WI38 (cell line): Measurements from ENCODE around the gene ZMIZ1.

ENCODE experiments used
- H3K4me3 ChIP-seq: 2 replicates; pipeline ENCODE4 v1.5.1; 2011; ENCODE audit warnings: low read depth, mild to moderate bottlenecking, control low read depth, low read length
- TF ChIP-seq, protein P1 (sequence below): IDR thresholded peaks from 2 replicates; pipeline ENCODE4 v1.5.1; 2012; ENCODE audit warnings: low read depth, mild to moderate bottlenecking, control low read depth, low read length

The ZMIZ1 gene, protein sequence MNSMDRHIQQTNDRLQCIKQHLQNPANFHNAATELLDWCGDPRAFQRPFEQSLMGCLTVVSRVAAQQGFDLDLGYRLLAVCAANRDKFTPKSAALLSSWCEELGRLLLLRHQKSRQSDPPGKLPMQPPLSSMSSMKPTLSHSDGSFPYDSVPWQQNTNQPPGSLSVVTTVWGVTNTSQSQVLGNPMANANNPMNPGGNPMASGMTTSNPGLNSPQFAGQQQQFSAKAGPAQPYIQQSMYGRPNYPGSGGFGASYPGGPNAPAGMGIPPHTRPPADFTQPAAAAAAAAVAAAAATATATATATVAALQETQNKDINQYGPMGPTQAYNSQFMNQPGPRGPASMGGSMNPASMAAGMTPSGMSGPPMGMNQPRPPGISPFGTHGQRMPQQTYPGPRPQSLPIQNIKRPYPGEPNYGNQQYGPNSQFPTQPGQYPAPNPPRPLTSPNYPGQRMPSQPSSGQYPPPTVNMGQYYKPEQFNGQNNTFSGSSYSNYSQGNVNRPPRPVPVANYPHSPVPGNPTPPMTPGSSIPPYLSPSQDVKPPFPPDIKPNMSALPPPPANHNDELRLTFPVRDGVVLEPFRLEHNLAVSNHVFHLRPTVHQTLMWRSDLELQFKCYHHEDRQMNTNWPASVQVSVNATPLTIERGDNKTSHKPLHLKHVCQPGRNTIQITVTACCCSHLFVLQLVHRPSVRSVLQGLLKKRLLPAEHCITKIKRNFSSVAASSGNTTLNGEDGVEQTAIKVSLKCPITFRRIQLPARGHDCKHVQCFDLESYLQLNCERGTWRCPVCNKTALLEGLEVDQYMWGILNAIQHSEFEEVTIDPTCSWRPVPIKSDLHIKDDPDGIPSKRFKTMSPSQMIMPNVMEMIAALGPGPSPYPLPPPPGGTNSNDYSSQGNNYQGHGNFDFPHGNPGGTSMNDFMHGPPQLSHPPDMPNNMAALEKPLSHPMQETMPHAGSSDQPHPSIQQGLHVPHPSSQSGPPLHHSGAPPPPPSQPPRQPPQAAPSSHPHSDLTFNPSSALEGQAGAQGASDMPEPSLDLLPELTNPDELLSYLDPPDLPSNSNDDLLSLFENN

DNA sequence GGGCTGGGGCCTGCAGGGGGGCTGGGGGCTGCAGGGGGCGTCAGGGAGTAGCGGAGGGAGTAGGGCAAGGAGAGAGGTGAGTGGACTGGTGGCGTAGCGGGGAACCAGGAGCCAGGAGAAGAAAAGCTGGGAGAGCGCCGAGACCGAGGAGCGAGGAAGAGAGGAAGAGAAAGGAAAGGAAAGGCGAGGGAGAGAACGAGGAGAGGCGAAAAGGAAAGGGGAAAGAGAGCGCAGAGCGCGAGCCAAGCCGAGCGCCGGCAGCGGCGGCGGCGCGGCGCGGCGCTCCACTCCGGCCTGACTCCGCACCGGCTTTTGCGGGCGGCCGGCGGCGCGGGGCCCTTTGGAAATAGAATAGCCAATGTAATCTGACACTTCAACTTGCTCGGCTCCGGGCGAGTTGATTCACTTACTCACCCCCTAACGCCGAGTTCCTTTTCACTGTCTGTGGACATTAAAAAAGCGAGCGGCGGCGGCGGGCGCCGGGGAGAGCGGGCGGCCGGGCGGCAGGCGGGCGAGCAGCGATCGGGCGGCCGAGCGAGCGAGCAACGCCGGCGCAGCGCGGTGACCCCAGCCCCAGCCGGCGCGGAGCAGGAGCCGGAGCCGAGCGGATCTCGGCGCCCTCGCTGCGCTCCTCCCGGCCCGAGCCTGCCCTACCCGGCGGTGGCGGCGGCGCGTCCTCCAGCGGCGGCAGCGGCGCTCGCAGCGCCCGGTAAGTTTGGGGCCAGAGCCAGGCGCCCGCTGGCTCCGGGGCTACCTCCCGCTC is at the start of gene ZMIZ1:
Gene ZMIZ1 (plus strand): TSS at position 405 of the 763 bp plus-strand sequence. CDS start 132,667 bp downstream, outside the sequence.
- H3K4me3 ChIP-seq, result peak within 1 kb of the TSS; percentile 94
- TF ChIP-seq, protein P1, sequence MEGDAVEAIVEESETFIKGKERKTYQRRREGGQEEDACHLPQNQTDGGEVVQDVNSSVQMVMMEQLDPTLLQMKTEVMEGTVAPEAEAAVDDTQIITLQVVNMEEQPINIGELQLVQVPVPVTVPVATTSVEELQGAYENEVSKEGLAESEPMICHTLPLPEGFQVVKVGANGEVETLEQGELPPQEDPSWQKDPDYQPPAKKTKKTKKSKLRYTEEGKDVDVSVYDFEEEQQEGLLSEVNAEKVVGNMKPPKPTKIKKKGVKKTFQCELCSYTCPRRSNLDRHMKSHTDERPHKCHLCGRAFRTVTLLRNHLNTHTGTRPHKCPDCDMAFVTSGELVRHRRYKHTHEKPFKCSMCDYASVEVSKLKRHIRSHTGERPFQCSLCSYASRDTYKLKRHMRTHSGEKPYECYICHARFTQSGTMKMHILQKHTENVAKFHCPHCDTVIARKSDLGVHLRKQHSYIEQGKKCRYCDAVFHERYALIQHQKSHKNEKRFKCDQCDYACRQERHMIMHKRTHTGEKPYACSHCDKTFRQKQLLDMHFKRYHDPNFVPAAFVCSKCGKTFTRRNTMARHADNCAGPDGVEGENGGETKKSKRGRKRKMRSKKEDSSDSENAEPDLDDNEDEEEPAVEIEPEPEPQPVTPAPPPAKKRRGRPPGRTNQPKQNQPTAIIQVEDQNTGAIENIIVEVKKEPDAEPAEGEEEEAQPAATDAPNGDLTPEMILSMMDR, result 0 out of 2 replicates have a peak, but pooled peaks have one; percentile 4

DNA sequence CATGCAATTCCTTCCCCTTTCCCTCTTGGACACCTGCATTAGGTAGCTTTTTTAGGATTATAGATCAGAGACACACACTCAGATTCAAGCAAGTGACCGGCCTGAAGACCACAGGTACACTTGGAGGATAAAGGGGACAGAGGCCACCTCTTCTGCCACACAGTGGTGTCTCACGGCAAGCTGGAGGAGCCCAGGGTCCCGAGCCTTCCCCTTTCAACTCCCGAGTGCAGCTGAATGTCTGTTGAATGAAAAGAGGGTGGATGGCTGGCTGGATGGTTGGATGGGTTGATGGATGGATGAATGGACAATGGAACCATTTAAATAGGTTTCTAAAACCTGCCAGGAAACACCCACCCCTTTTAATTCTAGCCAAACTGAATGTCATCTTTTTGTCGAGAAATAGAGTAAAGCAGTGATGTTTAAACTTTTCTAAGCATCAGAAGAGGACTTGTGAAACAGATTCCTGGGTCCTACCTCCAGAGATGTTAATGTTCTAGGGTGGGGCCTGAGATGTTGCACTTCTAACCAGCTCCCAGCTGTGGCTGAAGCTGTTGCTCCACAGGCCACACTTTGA is 49.2 kb upstream of the ZMIZ1 start:
- TF ChIP-seq, protein P1, result no peak
- H3K4me3 ChIP-seq, result no peak overlapping the region

DNA sequence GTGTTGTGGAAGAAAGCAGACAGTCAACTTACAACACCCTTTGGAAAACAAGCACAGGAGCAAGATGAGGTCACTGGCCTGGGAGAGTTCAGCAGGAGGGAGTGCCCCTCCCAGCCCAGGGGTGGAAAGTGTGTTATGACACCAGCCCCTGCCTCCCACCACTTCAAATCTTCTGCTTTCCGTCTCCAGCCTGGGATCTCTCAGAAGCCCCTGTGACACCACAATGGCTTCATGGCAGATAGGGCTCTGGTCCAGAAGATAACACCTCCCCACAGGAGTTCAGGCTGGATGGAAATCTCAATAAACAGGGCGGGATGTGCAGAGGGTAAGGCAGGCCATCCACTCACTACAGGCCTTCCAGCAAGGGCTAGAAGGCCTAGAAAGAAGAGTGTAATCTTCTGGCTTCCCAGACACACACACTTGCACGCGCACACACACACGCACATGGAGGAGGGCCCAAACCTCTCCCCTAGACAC is 48.7 kb upstream of the ZMIZ1 start:
- H3K4me3 ChIP-seq, result no peak overlapping the region
- TF ChIP-seq, protein P1, result no peak

DNA sequence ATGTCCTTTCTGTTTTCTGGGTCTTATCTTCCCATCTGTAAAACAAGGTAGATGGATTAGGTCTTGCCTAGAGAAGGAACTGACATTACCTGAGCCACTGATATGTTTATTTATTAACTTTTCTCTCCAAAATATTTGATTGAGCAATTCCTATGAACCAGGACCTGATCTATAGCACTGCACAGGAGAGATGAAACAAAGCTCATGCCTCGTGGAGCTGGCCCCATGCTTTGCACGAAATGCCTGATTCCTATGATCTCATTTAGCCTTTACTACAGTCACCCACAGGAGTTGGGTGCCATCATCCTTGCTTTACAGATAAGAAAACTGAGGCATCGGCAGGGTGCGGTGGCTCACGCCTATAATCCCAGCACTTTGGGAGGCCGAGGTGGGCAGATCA is 48.2 kb upstream of the ZMIZ1 start:
- no peak overlapping the region for H3K4me3 ChIP-seq
- TF ChIP-seq, protein P1, result no peak

DNA sequence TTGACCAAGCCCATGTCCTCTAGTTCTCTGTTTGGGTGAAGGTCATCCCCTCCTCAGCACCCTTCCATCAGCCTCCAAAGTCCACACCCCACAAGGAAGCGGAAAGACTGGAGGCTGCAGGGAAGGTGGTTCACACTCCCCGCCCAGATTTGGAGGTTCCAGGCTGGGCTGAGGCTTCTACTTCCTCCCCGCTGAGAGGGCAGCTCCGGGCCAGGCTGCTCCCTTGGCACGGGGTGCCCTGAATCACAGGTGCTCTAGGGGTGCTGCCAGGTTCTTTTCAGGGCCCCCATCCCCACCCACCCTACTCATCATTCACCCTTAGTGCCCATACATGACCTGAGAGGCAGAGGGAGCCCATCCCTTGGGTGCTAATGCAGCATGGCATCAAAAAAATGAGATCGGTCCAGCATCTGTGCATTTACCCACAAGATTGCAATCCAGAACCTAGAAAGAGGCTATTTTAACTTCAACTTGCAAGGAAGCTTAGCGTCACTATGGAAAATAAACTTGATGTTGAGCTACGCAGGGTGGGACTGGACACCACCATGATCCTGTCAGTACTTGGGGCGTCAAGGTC is 47.3 kb upstream of the ZMIZ1 start:
- TF ChIP-seq, protein P1, result no peak
- no peak overlapping the region for H3K4me3 ChIP-seq

DNA sequence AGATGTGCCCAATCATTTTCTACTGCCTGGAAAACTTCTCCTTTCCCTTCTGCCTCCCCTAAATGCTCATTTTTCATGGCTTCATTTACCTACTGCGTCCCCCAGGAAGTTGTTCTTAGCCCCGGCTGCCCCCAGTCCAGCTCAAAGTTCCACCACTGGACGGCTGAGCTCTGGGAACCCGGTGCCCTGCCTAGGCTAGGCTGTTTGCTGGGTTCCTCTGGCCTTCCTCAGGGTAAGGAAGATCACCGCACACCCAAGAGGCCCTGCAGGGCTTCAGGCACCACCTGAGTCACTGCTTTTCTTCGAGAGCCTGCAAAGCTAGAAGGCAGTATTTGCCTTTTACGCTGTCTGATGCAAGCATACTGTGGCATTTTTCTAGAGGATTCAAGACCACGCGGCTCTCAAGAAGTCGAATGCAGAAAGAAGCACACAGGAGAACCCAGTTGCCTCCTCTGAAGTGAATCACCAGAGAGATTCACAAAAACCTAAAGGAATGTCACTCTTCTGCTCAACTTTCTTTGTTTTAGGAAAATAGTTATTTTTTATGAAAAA is 46.7 kb upstream of the ZMIZ1 start:
- TF ChIP-seq, protein P1, result no peak

More for the DNA sequence above, 46.7 kb upstream of the ZMIZ1 start:
- H3K4me3 ChIP-seq, result no peak overlapping the region
